Liver (tissue), 3 donors: ENCODE data around the gene PCYOX1L.

Source experiments
- NR2F2 ChIP-seq: IDR thresholded peaks from 2 replicates; pipeline ENCODE4 v1.6.1; 2016; ENCODE audit warnings: antibody characterized with exemption
- TF ChIP-seq, protein P1 (sequence below): fragments of 150-350 bp; IDR thresholded peaks from 2 replicates; pipeline ENCODE4 v1.5.1; 2017; ENCODE audit warnings: improper control_type of control experiment, low read depth, low read length; ENCODE audit not compliant: missing input control
- donor health status: healthy.
- donor health status: healthy.

DNA sequence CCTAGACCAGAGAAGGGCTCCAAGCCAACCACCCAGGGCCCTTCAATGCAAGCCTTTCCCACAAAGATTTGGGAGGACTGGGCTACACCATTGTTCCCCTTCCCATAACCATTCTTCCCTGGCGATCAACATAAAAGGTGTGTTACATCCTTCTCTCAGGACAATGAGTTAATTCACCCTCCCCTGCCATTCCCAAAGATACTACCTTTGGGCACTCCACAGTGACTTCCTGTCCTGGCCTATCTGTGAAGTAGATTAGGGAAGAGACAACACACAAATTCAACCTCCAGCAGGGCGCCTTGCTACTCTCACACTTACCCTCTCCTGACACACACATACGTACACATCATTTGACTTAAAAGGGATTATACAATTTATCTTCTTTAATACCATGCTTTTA, 44.4 kb downstream of the PCYOX1L start:
- TF ChIP-seq, protein P1, sequence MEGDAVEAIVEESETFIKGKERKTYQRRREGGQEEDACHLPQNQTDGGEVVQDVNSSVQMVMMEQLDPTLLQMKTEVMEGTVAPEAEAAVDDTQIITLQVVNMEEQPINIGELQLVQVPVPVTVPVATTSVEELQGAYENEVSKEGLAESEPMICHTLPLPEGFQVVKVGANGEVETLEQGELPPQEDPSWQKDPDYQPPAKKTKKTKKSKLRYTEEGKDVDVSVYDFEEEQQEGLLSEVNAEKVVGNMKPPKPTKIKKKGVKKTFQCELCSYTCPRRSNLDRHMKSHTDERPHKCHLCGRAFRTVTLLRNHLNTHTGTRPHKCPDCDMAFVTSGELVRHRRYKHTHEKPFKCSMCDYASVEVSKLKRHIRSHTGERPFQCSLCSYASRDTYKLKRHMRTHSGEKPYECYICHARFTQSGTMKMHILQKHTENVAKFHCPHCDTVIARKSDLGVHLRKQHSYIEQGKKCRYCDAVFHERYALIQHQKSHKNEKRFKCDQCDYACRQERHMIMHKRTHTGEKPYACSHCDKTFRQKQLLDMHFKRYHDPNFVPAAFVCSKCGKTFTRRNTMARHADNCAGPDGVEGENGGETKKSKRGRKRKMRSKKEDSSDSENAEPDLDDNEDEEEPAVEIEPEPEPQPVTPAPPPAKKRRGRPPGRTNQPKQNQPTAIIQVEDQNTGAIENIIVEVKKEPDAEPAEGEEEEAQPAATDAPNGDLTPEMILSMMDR: no peak
- TF ChIP-seq NR2F2: no peak
